ENCODE measurements around the gene ACADS.

Gene ACADS

GRCh38 chr12:120700886-120701285 lies 24.7 kb upstream of the ACADS start:
- DNase-seq (ENCODE audit: low spot score) = no peak

DNA sequence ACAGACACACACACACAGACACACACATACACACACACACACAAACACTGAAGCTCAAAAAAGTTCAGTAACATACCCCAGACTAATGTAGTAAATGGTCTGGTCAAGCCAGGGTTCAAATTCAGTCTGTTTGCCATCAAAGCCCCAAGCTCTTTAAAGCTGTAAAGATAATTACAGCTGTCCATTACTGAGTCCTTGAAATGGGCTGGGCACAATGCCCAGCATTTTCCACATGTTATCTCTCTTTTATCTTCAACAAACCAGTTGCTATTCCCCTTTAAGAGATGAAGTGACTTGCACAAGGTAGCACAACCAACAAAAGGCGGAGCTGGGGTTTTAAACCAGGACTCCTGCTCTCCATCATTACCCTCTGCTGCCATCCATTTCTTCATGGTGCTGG lies 23.0 kb upstream of the ACADS start:
- no peak for DNase-seq (ENCODE audit: low spot score)

- DNase-seq (ENCODE audit: low spot score) = no peak
These were observed 22.2 kb upstream of the ACADS start for GRCh38 chr12:120703311-120703942.

GRCh38 chr12:120705618-120706017 lies 20.0 kb upstream of the ACADS start:
- no peak for DNase-seq (ENCODE audit: low spot score)

- DNase-seq (ENCODE audit: low spot score) = no peak
These were observed 19.6 kb upstream of the ACADS start for GRCh38 chr12:120706029-120706428.

GRCh38 chr12:120708651-120709050 lies 17.0 kb upstream of the ACADS start:
- no peak for DNase-seq (ENCODE audit: low spot score)

DNA sequence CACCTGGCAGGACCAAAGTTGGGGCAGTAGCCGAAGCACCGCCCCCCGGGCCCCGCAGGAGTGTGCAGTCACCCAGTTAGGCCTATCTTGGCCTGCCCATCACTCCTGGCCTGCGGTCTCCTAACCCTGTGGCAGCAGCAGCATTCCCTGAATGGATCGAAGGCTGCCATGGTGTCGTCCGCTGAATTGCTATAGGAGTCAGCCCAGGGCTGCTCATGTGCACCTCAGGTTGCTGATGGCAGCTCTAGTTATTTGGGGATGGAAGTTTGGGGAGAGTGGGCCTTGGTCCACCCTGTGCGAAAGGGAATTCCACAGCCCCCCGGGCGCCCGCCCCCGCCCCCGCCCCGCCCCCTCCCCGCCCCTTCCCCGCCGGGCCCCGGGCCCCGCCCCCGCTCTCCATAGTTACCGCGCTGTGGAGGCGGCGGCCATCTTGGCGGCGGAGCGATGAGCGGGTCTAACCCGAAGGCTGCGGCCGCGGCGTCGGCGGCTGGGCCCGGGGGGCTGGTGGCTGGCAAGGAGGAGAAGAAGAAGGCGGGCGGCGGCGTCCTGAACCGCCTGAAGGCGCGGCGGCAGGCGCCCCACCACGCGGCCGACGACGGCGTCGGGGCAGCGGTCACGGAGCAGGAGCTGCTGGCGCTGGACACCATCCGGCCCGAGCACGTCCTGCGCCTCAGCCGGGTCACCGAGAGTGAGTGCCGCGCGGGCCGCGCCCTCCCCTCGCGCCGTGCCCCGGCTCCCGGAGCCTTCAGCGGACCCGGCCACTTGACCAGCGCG lies 15.4 kb upstream of the ACADS start, which contains the start of gene UNC119B:
Gene UNC119B, plus strand, starts transcription at position 428 of the 774 bp plus-strand sequence. Its CDS starts 17 bp downstream, at position 445.
- DNase-seq (ENCODE audit: low spot score) = peak; percentile 83

- DNase-seq (ENCODE audit: low spot score) = peak; percentile 52
These were observed 14.8 kb upstream of the ACADS start for GRCh38 chr12:120710805-120711296.

DNA sequence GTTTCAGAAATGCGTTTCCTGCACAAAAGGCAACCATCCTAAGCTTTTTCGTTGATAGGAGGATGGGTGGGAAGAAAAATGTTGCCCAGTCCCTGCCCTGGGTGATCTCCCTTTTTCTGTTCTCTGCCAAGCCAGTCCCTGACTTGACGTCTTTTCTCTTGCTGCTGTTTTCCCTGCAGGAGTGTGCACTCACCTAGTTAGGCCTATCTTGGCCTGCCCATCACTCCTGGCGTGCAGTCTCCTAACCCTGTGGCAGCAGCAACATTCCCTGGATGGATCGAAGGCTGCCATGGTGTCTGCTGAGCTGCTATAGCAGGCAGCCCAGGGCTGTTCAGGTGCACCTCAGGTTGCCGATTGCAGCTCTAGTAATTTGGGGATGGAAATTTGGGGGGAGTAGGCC lies 14.2 kb upstream of the ACADS start:
- no peak for DNase-seq (ENCODE audit: low spot score)

DNA sequence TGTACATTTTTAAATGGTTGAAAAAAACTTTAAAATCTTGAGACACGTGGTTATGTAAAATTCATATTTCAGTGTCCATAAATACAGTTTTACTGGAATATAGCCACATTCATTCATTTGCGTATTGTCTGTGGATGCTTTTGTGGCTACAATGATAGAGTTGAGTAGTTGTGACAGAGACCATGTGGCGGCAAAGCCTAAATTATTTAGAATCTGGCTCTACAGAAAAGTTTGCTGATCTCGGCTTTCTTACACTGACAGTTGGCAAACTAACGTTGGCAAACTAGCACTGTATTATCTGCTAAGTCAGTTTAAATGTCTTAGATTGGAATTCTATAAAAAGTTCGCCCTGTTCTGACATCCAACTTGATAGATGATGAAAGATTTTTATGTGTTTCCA lies 13.0 kb upstream of the ACADS start:
- no peak for DNase-seq (ENCODE audit: low spot score)

DNA sequence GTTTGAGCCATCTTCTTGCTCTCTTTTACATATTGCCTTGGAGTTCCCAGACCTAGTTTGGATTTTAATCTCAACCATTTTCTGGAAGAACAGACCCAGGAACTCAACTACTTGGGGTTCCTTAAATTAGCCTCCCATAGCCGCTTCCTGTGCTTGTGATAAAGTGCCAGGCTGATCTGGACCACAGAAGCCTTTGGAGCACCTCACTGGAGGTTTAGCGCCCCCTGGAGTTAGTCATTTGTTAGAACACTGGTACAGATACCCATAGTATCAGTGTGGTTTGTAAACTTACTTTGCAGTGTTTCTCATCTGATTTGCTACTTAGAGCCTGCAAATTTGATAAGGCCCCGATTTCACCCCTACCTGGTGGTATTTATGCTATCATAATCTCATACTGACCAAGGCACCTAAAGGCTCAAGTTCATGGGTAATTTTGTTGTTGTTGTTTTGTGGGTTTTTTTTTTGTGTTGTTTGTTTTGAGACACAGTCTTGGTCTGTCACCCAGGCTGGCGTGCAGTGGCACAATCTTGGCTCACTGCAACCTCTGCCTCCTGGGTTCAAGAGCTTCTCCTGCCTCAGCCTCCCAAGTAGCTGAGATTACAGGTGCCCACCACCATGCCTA lies 11.7 kb upstream of the ACADS start:
- peak; percentile 80 for DNase-seq (ENCODE audit: low spot score)

GRCh38 chr12:120718055-120718454 lies 7.6 kb upstream of the ACADS start:
- no peak for DNase-seq (ENCODE audit: low spot score)

DNA sequence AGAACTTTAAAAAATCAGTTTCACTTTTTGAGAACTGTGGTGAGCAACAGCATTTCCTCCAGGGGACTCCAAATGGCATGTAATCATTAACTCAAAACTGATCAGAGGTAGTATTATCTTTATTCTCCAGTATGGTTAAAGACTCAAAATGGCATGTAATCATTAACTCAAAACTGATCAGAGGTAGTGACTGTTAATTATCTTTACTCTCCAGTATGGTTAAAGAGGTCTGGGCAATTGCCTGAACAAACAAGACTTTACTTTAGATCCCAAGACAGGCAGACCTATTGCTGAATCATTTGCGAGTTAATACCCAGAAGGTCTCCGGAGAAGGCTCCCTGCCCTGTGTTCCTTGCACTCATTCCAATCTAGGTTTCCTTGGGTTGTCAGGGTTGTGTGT lies 6.6 kb upstream of the ACADS start:
- no peak for DNase-seq (ENCODE audit: low spot score)

DNA sequence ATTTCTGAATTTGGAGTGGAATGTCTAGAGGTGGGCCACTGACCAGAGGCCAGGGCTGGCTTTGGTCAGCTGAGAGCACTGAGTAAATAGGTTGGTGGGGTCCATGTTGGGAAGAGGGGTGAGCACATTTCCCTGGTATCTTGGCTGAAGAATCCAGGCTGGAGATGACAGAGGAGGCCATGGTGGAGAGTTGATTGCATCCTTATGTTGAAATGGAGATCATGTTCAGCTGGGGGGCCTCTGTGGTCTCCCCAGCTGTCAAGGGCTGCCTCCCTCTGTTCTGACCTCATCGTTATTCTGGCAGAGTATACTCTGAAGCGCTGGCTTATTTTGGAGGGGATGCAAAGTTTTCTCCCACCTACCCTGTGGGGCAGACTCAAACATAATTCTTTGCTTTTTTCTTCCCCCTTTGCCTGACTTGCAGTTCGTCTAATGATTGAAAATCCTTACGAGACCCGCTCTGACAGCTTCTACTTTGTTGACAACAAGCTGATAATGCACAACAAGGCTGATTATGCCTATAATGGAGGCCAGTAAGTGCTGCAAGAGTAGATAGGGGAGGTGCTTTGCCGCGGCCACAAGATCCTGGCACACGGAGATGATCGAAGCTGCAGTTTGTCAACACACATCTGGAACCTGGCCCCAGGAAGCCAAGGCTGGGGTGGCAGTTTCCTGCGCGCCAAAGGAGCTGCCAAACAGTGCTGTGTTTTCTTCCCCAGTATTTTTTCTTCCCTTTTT lies 6.0 kb upstream of the ACADS start:
- DNase-seq (ENCODE audit: low spot score) = no peak

- DNase-seq (ENCODE audit: low spot score) = peak; percentile 58
These were observed 5.2 kb upstream of the ACADS start for GRCh38 chr12:120720234-120720986.

- no peak for DNase-seq (ENCODE audit: low spot score)
These were observed 4.4 kb upstream of the ACADS start for GRCh38 chr12:120720987-120721801.

- no peak for DNase-seq (ENCODE audit: low spot score)
These were observed 3.8 kb upstream of the ACADS start for GRCh38 chr12:120721866-120722265.

DNA sequence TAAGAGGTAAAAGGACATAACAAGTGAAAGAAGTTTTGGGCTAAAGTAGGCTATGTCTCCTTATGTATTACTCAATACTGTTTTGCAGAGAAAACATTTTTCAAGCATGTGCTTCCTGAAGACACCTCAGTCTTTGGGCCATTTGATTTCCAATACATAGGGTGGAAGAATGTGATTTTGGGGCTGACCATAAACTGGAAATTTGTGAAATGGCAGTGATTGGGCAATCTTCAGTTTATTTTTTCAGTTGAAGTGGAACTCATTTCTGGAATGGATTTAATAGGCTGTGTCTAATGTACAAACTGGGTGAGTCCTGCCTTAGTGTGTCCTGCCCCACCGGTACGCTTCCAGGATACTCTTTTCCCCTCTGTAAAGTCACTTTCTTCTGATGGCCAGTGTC lies 2.8 kb upstream of the ACADS start:
- DNase-seq (ENCODE audit: low spot score) = no peak

DNA sequence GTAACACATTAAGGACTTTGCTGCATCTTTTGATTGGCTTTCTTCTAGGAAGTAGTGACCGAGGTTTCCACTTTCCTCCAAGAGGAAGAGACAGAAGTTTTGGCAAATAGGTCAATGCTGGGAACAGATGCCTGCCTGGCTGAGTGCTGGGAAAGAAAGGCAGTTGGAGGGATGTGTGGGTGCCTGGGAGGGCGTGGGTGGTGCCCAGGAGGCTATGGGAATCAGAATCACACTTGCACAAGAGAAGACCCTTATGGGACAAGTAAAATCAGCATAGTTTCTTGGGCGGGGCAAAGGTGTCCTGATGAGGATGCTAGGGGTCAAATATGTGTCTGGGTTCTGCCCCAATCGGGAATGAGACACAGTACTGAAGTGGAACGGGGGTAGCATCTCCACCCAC lies 906 bp upstream of the ACADS start:
- no peak for DNase-seq (ENCODE audit: low spot score)

DNA sequence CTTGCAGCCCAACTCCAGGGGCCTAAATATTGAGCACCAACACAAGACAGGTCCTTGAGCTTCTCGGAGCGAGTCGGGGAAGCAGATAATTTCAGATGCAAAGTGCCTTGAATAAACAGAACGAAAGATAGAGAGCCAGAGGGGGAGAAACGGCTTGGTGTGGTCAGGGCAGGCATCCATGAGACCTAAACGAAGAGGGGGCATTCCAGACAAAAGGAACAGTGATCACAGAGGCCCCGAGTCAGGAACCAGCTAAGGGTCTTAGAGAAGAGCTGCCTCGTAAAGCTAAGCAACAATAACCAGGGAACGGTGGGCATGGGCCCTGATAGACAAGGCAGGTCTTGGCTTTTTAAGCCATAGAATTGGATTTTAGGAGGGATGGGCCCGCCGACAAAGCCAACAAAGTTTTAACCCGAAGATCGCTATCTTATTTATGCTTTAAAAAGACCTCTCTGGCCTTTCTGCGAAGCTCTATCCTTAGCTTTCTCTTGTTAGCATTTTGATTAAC lies 421 bp upstream of the ACADS start:
- no peak for DNase-seq (ENCODE audit: low spot score)

- no peak for DNase-seq (ENCODE audit: low spot score)
These were observed 826 bp downstream of the ACADS start for GRCh38 chr12:120726510-120726793.

Measured in hepatic stellate cell (primary cell).